LoVo (cell line): ENCODE results near the gene CSAG2.
"Not testable (repeated sequence)": the region's sequence is repeated elsewhere in the genome, so short reads cannot be mapped to it uniquely, and the experiment has no call there.

Source experiments
- DNase-seq: peaks from one replicate; pipeline ENCODE4 v3.0.0-alpha.2; 2016; ENCODE audit warnings: low spot score

The CSAG2 gene

GRCh38 chrX:152709173-152709572, at the start of gene CSAG2:
TSS of gene CSAG2 (minus strand) at chrX:152709273. CDS start at chrX:152709112, 161 bp downstream.
- not testable (repeated sequence) for DNase-seq

- not testable (repeated sequence) for DNase-seq
These were observed 45.8 kb upstream of the CSAG2 start for GRCh38 chrX:152754871-152755270.

- DNase-seq, result not testable (repeated sequence)
These were observed 44.9 kb upstream of the CSAG2 start, which contains the start of gene MAGEA2 for GRCh38 chrX:152753686-152754650. TSS of gene MAGEA2 (minus strand) at chrX:152753842. CDS start at chrX:152751363, 2,479 bp downstream.

GRCh38 chrX:152738560-152738959, 29.5 kb upstream of the CSAG2 start:
- DNase-seq, result no peak

GRCh38 chrX:152736528-152736927, 27.5 kb upstream of the CSAG2 start:
- not testable (repeated sequence) for DNase-seq

- no peak for DNase-seq
These were observed 26.9 kb upstream of the CSAG2 start for GRCh38 chrX:152735860-152736511.

- no peak for DNase-seq
These were observed 26.0 kb upstream of the CSAG2 start for GRCh38 chrX:152735101-152735500.

- DNase-seq, result not testable (repeated sequence)
These were observed 25.2 kb upstream of the CSAG2 start for GRCh38 chrX:152734143-152734858.

GRCh38 chrX:152733261-152733975, 24.3 kb upstream of the CSAG2 start, which contains the start of the genes CSAG1 and MAGEA12:
TSS of gene CSAG1 (minus strand) at chrX:152733721. CDS start at chrX:152732460, 1,261 bp downstream.
TSS of gene MAGEA12 (plus strand) at chrX:152733757. CDS start at chrX:152736162, 2,405 bp downstream.
- no peak for DNase-seq

GRCh38 chrX:152725409-152725808, 16.3 kb upstream of the CSAG2 start:
- no peak for DNase-seq

GRCh38 chrX:152713815-152714787, 5.0 kb upstream of the CSAG2 start, which contains the start of gene MAGEA2B:
TSS of gene MAGEA2B (plus strand) at chrX:152714628. CDS start at chrX:152717107, 2,479 bp downstream.
- not testable (repeated sequence) for DNase-seq

GRCh38 chrX:152713195-152713594, 4.1 kb upstream of the CSAG2 start:
- DNase-seq, result not testable (repeated sequence)

GRCh38 chrX:152706500-152706899, 2.6 kb downstream of the CSAG2 start:
- not testable (repeated sequence) for DNase-seq

GRCh38 chrX:152700390-152700789, 8.7 kb downstream of the CSAG2 start:
- not testable (repeated sequence) for DNase-seq

- not testable (repeated sequence) for DNase-seq
These were observed 10.8 kb downstream of the CSAG2 start, which contains the start of gene MAGEA3 for GRCh38 chrX:152697952-152698931. TSS of gene MAGEA3 (plus strand) at chrX:152698794. CDS start at chrX:152700833, 2,039 bp downstream.

GRCh38 chrX:152681012-152681411, 28.1 kb downstream of the CSAG2 start:
- DNase-seq, result not testable (repeated sequence)

- not testable (repeated sequence) for DNase-seq
These were observed 34.4 kb downstream of the CSAG2 start for GRCh38 chrX:152674652-152675051.

- DNase-seq, result no peak
These were observed 34.9 kb downstream of the CSAG2 start for GRCh38 chrX:152674135-152674534.
